Activated naive CD4-positive, alpha-beta T cell treated with anti-CD3 and anti-CD28 coated beads for 36 hours (primary cell): ENCODE results near the gene NAGLU. TPM values are rescaled to one million over a fixed set of nuclear protein-coding genes. Genes with fewer than 3 reads are reported as not detected.

Experiments used
- CTCF ChIA-PET: fragments of 350-600 bp; sonication (Branson Sonifier 250); formaldehyde crosslinking; loops from one replicate; lab custom pipeline; 2021; ENCODE audit warnings: antibody characterized with exemption; lab: Charles Lee
- DNase-seq: peaks from one replicate; pipeline ENCODE4 v3.0.0-alpha.2; 2020
- H3K27ac Mint-ChIP-seq: one replicate; pipeline ENCODE4 v1.8.0; 2021; ENCODE audit warnings: mild to moderate bottlenecking, mixed read lengths
- H3K27me3 Mint-ChIP-seq: one replicate; pipeline ENCODE4 v1.8.0; 2021; ENCODE audit warnings: low read depth, mixed read lengths
- H3K36me3 Mint-ChIP-seq: one replicate; pipeline ENCODE4 v1.8.0; 2021; ENCODE audit warnings: low read depth, mixed read lengths
- H3K4me1 Mint-ChIP-seq: one replicate; pipeline ENCODE4 v1.8.0; 2021; ENCODE audit warnings: low read depth, mixed read lengths
- H3K4me3 Mint-ChIP-seq: one replicate; pipeline ENCODE4 v1.8.0; 2021; ENCODE audit warnings: mild to moderate bottlenecking, moderate library complexity, mixed read lengths
- H3K9me3 Mint-ChIP-seq: one replicate; pipeline ENCODE4 v1.8.0; 2021; ENCODE audit warnings: mixed read lengths
- intact Hi-C: fragments of 100-400 bp; cut with micrococcal nuclease; formaldehyde crosslinking; loops from one replicate; pipeline ENCODE4 v1.15.1; 2023
- total RNA-seq, 2 experiments: library from RNA; stranded (reverse); gene quantifications; one replicate each; pipeline ENCODE4 v1.2.3, GENCODE V29; 2021

The NAGLU gene
- total RNA-seq, 2 experiments from 2014 or later: 11.1 to 11.9 TPM

GRCh38 chr17:42521666-42522262 lies 14.3 kb upstream of the NAGLU start:
- no peak for DNase-seq
- CTCF ChIA-PET: interaction anchor here (2.4 kb wide), 1 partner anchor 81 kb away, joined by 5 read pairs; no protein-coding TSS in a partner anchor
- intact Hi-C loops: loop anchor here (10.0 kb wide), 1 partner anchor 407 kb away; the partner anchor contains the start of gene DHX58
- no peak overlapping the region for H3K4me3 Mint-ChIP-seq
- H3K9me3 Mint-ChIP-seq: no peaks in the 10 kb centered on the region
- no peaks in the 10 kb centered on the region for H3K36me3 Mint-ChIP-seq
- no peak overlapping the region for H3K27ac Mint-ChIP-seq
- H3K27me3 Mint-ChIP-seq: no peaks in the 10 kb centered on the region
- peaks cover 4% of the 10 kb centered on the region for H3K4me1 Mint-ChIP-seq

DNA sequence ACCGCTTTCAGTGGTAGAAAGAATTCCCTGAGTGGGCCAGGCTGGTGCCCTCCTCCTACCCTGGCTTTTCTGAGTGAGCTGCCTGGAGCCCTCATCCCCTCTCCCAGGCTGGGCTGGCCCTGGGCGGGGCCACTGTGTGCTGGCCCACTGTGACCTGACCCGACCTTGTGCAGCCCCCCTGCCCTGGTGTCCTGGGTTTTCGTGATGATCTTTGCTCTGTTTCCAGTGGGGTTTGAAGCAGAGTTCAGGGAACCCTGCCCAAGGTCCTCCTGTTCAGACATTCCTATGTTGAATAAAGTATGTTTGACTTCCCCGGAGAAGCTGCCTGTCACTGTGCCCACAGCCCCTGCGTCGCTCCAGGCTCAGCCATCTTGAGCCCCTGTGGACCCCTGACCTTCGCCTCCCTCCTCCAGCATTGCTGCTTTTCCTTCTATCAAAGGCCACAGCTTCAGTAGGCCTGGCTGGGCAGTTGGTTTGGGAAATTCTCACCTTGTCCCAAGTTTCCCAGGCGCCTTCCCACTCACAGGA lies 13.7 kb upstream of the NAGLU start:
- intact Hi-C loops: loop anchor here (10.0 kb wide), 1 partner anchor 408 kb away; the partner anchor contains the start of gene DHX58
- CTCF ChIA-PET: no interaction called here
- H3K36me3 Mint-ChIP-seq: no peaks in the 10 kb centered on the region

DNA sequence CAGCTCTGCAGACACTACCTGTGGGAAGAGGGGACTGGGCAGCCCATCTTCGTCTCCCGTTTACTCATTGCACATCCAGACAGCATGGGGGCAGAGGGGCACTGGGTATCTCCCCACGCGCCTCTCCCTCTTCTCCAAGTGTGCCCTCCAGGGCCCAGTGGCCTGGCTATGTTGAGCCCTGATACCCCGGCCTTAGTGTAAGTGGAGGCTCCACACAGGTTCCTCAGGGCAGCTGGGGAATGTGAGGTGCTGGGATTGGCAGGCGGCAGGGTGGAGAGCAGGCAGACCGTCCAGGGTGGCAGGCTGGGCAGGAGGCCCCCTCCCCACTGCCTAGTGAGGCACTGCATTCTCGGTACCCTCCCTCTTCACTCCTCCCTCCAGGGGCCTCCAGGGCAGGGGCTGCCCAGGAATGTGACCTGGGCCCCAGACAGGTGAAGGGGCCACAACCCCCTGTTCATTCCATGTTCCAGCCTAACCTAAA lies 13.2 kb upstream of the NAGLU start:
- Mint-ChIP-seq H3K36me3 (no peaks in the 10 kb centered on the region), H3K27ac (no peak overlapping the region), H3K4me3 (no peak overlapping the region), H3K4me1 (peaks cover 2% of the 10 kb centered on the region), H3K27me3 (no peaks in the 10 kb centered on the region), H3K9me3 (no peaks in the 10 kb centered on the region)
- intact Hi-C loops: loop anchor here (10.0 kb wide), 1 partner anchor 408 kb away; the partner anchor contains the start of gene DHX58
- DNase-seq: no peak
- CTCF ChIA-PET: interaction anchor here (0.7 kb wide), 1 partner anchor 415 kb away, joined by 3 read pairs; no protein-coding TSS in a partner anchor

More for the DNA sequence above, 13.7 kb upstream of the NAGLU start:
- H3K4me1 Mint-ChIP-seq: peaks cover 5% of the 10 kb centered on the region
- no peak for DNase-seq
- no peak overlapping the region for H3K27ac Mint-ChIP-seq
- no peak overlapping the region for H3K4me3 Mint-ChIP-seq
- no peaks in the 10 kb centered on the region for H3K9me3 Mint-ChIP-seq
- no peaks in the 10 kb centered on the region for H3K27me3 Mint-ChIP-seq

- Mint-ChIP-seq H3K27me3 (no peaks in the 10 kb centered on the region), H3K27ac (no peak overlapping the region), H3K36me3 (no peaks in the 10 kb centered on the region), H3K9me3 (no peaks in the 10 kb centered on the region), H3K4me1 (peaks cover 15% of the 10 kb centered on the region), H3K4me3 (no peak overlapping the region)
- intact Hi-C loops: loop anchor here (5.0 to 10.0 kb wide), 2 partner anchors 343 to 410 kb away; partner anchors contain the start of genes DHX58 and KCNH4
- CTCF ChIA-PET: no interaction called here
- DNase-seq: no peak
These were observed 10.8 kb upstream of the NAGLU start for GRCh38 chr17:42525221-42525620.

- no peaks in the 10 kb centered on the region for H3K9me3 Mint-ChIP-seq
- no peaks in the 10 kb centered on the region for H3K27me3 Mint-ChIP-seq
- DNase-seq: no peak
- no peak overlapping the region for H3K27ac Mint-ChIP-seq
- no peak overlapping the region for H3K4me3 Mint-ChIP-seq
- CTCF ChIA-PET: interaction anchor here (1.5 to 1.6 kb wide), 2 partner anchors 38 to 119 kb away, joined by 3 to 7 read pairs; no protein-coding TSS in a partner anchor
- H3K36me3 Mint-ChIP-seq: no peaks in the 10 kb centered on the region
- H3K4me1 Mint-ChIP-seq: peaks cover 24% of the 10 kb centered on the region
- intact Hi-C loops: loop anchor here (5.0 to 10.0 kb wide), 2 partner anchors 344 to 411 kb away; partner anchors contain the start of genes DHX58 and KCNH4
These were observed 10.0 kb upstream of the NAGLU start for GRCh38 chr17:42526031-42526444.

GRCh38 chr17:42527932-42528331 lies 8.1 kb upstream of the NAGLU start:
- no peak overlapping the region for H3K4me3 Mint-ChIP-seq
- H3K27me3 Mint-ChIP-seq: no peaks in the 10 kb centered on the region
- CTCF ChIA-PET: interaction anchor here (0.6 to 2.1 kb wide), 20 partner anchors 8 to 239 kb away, joined by 3 to 9 read pairs (median 4); partner anchors contain the start of genes CAVIN1, NAGLU and PSMC3IP
- no peaks in the 10 kb centered on the region for H3K36me3 Mint-ChIP-seq
- intact Hi-C loops: loop anchor here (1.0 to 10.0 kb wide), 4 partner anchors 11 to 413 kb away; partner anchors contain the start of genes DHX58 and KCNH4
- H3K27ac Mint-ChIP-seq: no peak overlapping the region
- H3K9me3 Mint-ChIP-seq: no peaks in the 10 kb centered on the region
- DNase-seq: no peak
- H3K4me1 Mint-ChIP-seq: peaks cover 32% of the 10 kb centered on the region

DNA sequence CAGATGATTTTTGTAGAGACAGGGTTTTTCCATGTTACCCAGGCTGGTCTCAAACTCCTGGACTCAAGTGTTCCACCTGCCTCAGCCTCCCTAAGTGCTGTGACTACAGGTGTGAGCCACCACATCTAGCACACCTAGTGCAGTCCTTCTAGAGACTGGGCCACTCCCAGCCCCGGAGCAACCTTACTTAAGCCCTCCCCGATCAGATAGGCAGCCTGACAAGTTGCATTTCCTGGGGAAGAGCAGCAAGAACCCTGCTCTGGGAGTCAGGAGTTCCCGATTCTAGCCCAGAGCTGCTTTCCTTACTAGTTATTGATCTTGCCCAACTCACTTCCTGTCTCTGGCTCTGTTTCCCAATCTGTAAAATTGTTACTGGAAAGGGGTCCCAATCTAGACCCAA lies 7.0 kb upstream of the NAGLU start:
- no peak overlapping the region for H3K27ac Mint-ChIP-seq
- no peaks in the 10 kb centered on the region for H3K9me3 Mint-ChIP-seq
- H3K36me3 Mint-ChIP-seq: no peaks in the 10 kb centered on the region
- H3K4me3 Mint-ChIP-seq: no peak overlapping the region
- H3K27me3 Mint-ChIP-seq: no peaks in the 10 kb centered on the region
- CTCF ChIA-PET: interaction anchor here (1.0 kb wide), 1 partner anchor 114 kb away, joined by 3 read pairs; no protein-coding TSS in a partner anchor
- H3K4me1 Mint-ChIP-seq: peaks cover 32% of the 10 kb centered on the region
- intact Hi-C loops: loop anchor here (5.0 to 10.0 kb wide), 2 partner anchors 347 to 414 kb away; partner anchors contain the start of genes DHX58 and KCNH4
- no peak for DNase-seq

- intact Hi-C loops: loop anchor here (5.0 kb wide), 1 partner anchor 146 kb away; the partner anchor contains the start of gene PLEKHH3
- Mint-ChIP-seq H3K36me3 (no peaks in the 10 kb centered on the region), H3K27me3 (no peaks in the 10 kb centered on the region), H3K4me1 (peaks cover 40% of the 10 kb centered on the region), H3K9me3 (no peaks in the 10 kb centered on the region), H3K4me3 (no peak overlapping the region), H3K27ac (no peak overlapping the region)
- no peak for DNase-seq
- CTCF ChIA-PET: interaction anchor here (0.6 to 2.3 kb wide), 7 partner anchors 10 to 405 kb away, joined by 3 to 7 read pairs (median 5); partner anchors contain the start of gene CAVIN1
These were observed 5.0 kb upstream of the NAGLU start for GRCh38 chr17:42530952-42531454.

DNA sequence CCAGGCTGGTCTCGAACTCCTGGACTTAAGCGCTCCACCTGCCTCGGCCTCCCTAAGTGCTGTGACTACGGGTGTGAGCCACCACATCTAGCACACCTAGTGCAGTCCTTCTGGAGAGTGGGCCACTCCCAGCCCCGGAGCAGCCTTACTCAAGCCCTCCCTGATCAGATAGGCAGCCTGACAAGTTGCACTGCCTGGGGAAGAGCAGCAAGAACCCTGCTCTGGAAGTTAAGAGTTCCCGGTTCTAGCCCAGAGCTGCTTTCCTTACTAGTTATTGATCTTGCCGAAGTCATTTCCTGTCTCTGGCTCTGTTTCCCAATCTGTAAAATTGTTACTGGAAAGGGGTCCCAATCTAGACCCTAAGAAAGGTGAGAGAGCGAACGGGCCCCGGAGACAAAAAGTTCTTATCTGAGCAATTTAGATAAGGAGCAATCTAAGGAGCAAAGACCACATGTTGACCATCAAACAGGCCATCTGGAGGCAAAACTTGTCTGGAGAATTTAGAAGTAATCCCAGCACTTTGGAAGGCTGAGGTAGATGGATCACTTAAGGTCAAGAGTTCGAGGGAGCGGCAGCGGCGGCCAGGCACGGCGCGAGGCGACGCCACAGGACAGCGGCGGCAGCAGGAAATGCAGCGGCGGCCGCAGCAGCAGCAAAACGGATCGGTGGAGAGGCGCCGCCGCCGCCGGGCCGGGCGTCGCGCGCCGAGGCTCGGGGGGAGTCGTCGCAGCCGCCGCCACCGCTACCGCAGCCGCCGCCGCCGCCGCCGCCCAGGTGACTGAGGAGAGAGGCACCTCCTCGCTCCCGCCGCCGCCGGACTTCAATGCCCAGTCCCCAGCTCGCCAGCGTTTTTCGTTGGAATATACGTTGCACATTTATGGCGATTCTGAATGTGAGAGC lies 4.3 kb upstream of the NAGLU start:
- Mint-ChIP-seq H3K4me3 (peak overlapping the region; percentile 75), H3K36me3 (no peaks in the 10 kb centered on the region), H3K9me3 (no peaks in the 10 kb centered on the region), H3K4me1 (peaks cover 42% of the 10 kb centered on the region), H3K27me3 (no peaks in the 10 kb centered on the region), H3K27ac (no peak overlapping the region)
- CTCF ChIA-PET: interaction anchor here (0.5 to 2.3 kb wide), 4 partner anchors 12 to 820 kb away, joined by 4 to 7 read pairs (median 6); no protein-coding TSS in a partner anchor
- DNase-seq: peak; percentile 55
- intact Hi-C loops: loop anchor here (5.0 kb wide), 1 partner anchor 146 kb away; the partner anchor contains the start of gene PLEKHH3

- Mint-ChIP-seq H3K4me1 (peaks cover 44% of the 10 kb centered on the region), H3K36me3 (peaks cover 11% of the 10 kb centered on the region), H3K9me3 (no peaks in the 10 kb centered on the region), H3K27me3 (no peaks in the 10 kb centered on the region), H3K27ac (peak overlapping the region; percentile 85), H3K4me3 (peak overlapping the region; percentile 88)
- CTCF ChIA-PET: interaction anchor here (0.7 to 2.1 kb wide), 7 partner anchors 8 to 570 kb away, joined by 3 to 7 read pairs (median 3); partner anchors contain the start of gene PLEKHH3
- intact Hi-C loops: no loop called here
- no peak for DNase-seq
These were observed 640 bp upstream of the NAGLU start for GRCh38 chr17:42535155-42536047.
